Measurements from ENCODE around the gene FOXC2.

Gene FOXC2

GRCh38 chr16:86533076-86533475 lies 33.6 kb upstream of the FOXC2 start:
- no peak for DNase-seq (ENCODE audit: low read depth in 2 of 2)

GRCh38 chr16:86533767-86534351 lies 32.8 kb upstream of the FOXC2 start:
- no peak for DNase-seq (ENCODE audit: low read depth in 2 of 2)

GRCh38 chr16:86534779-86535615 lies 31.6 kb upstream of the FOXC2 start:
- no peak for DNase-seq (ENCODE audit: low read depth in 2 of 2)

DNA sequence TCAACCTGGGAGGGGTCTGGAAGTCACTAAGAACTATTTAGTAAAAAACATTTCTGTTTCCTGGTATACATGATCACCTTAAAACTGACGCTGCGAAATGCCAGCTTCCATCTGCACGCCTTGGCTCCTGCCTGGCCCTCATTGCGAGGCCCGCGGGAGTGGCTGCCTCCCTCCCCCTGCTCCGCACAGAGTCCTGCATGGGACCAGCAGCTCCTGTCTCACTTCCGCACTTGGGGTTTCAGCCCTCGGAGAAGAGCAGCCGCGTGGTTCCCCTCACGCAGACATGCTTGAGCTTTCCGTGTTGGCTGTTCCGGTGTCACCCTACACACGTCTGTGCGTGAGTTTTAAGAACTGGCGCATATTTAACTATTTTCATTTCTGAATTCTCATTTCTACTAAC lies 30.0 kb upstream of the FOXC2 start:
- DNase-seq (ENCODE audit: low read depth in 2 of 2), result no peak

GRCh38 chr16:86537486-86537885 lies 29.1 kb upstream of the FOXC2 start:
- DNase-seq (ENCODE audit: low read depth in 2 of 2), result no peak

DNA sequence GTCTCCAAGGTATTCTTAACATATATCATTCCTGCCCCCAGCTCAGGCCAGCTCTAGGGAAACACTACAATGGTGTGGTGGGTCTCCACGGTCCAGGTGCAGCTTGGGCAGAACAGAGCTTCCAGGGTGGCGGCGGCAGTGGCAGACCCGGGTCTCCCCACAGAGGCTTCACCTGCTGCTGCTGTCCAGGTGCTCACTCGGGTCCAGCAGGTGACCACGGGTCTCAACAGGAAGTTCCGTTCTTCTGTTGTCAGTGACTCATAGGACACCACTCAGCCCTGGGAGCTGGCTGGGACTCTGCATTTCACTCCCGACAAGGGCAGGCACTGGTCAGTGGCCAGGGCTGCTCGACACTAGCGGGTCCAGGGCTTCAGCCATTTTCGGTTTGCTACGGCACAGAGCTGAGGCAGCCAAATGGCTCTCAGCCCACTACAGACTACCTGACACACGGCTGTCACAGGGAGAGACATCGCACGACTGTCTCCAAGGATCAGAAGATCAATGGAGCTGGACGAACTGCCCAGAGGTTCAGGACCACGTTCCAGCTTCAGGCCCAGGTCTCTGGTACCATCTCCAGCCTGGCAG lies 28.3 kb upstream of the FOXC2 start:
- no peak for DNase-seq (ENCODE audit: low read depth in 2 of 2)

DNA sequence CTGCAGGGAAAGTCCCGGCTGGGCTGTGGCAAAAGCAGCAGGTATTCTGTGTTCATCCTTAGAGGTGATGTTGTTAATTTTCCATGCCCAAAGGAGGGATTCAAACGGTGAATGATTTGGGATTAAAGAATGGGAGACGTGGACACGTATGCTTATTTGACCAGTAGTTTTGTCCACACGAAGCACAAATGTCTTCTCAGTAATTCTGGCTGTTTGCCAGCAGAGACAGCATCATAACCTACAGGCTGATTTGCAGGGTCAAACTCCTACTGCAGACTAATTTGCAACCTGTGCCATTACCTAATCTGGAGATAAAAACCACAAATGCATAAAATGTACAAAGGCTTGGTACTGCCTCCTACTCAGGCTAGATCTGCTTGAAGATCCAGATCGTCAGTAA lies 25.7 kb upstream of the FOXC2 start:
- no peak for DNase-seq (ENCODE audit: low read depth in 2 of 2)

- DNase-seq (ENCODE audit: low read depth in 2 of 2), result no peak
These were observed 25.1 kb upstream of the FOXC2 start for GRCh38 chr16:86541560-86541959.

DNA sequence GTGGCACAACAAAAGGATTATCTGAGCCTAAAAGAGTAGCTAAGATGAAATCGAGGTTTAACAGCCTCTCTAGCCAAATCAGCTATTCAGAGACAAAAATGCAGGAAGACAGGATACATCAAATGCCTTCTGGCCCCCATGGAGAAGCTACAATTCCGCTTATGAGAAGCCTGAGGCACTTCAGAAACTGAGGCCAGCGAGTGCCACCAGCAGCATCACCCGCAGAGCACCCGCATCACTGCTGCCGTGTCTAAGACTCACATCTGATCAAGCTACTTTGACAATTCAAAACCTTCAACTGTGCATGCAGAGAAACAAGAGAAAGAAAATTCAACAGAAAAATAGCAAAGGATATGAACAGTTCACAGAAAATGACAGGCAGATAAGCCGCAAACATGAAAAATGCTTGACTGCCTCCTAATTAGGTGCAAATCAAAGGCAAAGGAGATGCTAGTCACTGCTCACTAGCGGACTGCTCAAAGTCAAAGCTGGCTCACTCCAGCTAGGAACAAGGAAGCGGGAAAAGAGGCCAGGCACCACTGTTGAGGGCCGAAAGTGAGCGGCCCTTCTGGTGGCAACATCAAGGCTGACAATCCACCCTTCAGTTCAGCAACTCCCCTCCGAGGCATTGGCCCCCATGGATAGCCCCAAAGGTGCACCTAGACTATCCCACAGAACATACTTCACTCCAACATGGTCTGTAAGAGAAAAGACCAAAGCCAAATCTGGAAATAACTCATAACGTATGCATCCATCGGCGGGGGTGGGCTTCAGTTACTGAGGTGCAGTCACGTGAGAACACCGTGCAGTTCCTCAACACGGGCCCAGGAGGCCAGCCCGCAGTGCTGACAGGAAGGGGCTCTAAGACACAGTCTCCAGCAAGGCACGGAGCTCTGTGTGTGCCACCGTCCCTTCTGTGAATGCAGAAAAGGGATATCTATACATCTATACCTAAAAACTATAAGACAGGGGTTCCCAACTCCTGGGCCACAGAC lies 23.6 kb upstream of the FOXC2 start:
- no peak for DNase-seq (ENCODE audit: low read depth in 2 of 2)

DNA sequence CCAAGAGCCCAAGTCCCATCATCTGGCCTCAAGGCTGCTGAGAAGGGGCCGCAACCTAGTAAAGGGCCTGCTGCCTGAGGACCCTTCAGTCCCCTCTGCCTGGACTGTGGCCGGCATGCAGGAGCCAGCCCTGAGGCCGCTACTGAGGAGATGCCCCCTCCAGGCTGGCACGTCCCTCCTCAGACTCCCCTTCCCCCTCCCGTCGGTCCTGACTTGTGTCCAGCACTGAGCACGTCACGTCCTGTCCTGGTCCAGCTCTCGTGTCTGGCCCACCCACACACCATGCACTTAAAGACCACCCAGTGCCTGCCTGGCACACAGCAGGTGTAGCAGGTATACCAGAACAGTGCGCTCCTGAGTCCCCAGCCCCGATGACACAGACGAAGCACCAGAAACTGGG lies 21.1 kb upstream of the FOXC2 start:
- no peak for DNase-seq (ENCODE audit: low read depth in 2 of 2)

DNA sequence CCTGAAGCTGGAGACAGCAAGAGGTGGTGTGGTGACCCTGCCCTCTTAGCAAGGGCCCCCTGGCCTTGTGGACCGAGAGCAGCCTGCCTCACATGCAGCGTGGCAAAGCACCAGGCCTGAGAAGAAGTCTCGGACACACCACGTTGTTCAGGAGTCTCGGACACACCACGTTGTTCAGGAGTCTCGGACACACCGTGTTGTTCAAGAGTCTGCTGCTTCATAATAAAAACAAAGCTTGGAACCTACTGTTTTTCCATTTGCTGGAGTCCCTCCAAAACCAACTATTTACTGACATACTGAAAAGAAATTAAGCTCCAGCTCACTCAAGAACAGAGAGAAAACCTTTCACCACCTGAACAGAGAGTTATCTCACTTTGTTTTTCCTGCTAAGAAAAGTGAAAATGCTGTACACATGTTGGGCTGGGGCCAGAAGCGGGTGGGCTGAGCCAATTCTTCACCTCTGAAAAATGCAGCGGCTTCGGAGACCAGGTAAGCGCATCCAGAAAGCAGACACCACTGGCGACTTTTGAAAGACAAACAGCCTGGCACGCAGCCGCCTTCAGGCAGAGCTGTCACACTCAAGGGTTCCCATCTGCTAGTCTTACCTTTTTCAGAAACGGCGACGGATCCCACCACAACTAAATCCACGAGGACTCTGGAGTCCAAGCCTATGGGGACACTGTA lies 20.5 kb upstream of the FOXC2 start:
- no peak for DNase-seq (ENCODE audit: low read depth in 2 of 2)

DNA sequence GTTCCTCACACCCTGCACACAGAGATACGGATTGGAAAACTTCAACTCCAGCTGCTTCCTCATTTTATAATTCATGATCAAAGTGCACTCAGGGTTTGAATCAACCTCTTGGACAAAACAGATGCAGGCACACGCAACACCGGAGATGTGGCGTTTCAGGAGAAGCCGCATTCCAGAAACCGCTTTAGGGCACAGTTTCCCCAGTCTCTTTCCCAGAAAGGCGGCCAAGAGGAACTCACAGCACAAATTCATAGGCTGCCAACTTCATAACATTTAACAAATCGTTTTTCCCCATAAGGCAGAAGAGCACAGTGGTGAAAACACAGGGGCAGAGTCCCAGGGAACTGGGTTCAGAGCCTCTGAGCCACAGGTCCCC lies 20.0 kb upstream of the FOXC2 start:
- no peak for DNase-seq (ENCODE audit: low read depth in 2 of 2)

GRCh38 chr16:86547286-86547685 lies 19.3 kb upstream of the FOXC2 start:
- no peak for DNase-seq (ENCODE audit: low read depth in 2 of 2)

- DNase-seq (ENCODE audit: low read depth in 2 of 2), result peak in 1 of 2 donors; percentile 37
These were observed 17.3 kb upstream of the FOXC2 start for GRCh38 chr16:86549076-86549892.

DNA sequence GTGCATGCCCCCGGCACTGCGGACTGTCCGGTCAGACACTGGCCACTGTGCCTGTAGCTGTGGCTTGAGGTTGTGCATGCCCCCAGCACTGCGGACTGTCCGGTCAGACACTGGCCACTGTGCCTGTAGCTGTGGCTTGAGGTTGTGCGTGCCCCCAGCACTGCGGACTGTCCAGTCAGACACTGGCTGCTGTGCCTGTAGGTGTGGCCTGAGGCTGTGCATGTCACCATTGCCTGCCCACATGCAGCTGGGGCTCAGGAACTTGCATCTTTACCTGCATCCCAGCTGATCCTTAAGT lies 16.8 kb upstream of the FOXC2 start:
- DNase-seq (ENCODE audit: low read depth in 2 of 2), result no peak

- no peak for DNase-seq (ENCODE audit: low read depth in 2 of 2)
These were observed 16.3 kb upstream of the FOXC2 start for GRCh38 chr16:86550281-86550680.

DNA sequence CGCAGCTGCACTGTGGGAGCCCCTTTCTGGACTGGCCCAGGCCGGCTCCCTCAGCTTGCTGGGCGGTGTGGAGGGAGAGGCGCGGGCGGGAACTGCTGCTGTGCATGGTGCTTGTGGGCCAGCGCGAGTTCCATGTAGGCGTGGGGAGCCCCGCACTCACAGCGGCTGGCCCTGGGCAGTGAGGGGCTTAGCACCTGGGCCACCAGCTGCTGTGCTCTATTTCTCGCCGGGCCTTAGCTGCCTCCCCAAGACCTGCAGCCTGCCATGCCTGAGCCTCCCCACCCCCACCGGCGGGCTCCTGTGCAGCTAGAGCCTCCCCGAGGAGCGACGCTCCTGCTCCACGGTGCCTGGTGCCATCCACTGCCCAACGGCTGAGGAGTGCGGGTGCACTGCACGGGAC lies 13.3 kb upstream of the FOXC2 start:
- DNase-seq (ENCODE audit: low read depth in 2 of 2), result no peak

DNA sequence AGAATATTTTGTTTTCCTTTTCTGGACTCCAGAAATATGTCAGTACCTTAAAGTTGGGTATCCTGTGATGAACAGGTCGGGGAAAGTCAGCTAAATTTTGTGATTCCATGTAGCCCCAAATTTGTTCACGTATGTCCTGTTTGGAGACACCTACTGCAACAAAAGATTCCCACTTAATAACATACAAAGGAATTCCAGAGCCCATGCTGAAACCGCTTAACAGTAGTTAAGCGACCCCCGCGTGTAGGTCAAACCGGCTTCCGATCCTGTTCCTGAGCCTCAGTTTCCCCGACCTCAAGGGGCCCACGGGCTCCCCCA lies 12.1 kb upstream of the FOXC2 start:
- DNase-seq (ENCODE audit: low read depth in 2 of 2), result no peak

GRCh38 chr16:86554917-86555703 lies 11.5 kb upstream of the FOXC2 start, which contains the start of gene MTHFSD:
MTHFSD (minus strand) TSS chr16:86555235; CDS start chr16:86555184, 51 bp downstream.
- peak; percentile 93 to 94 for DNase-seq (ENCODE audit: low read depth in 2 of 2)

- no peak for DNase-seq (ENCODE audit: low read depth in 2 of 2)
These were observed 10.9 kb upstream of the FOXC2 start for GRCh38 chr16:86555704-86556075.
